GM19351 (cell line): ENCODE results near the gene NIN.
"Not testable (repeated sequence)": the region's sequence is repeated elsewhere in the genome, so short reads cannot be mapped to it uniquely, and the experiment has no call there.

Experiments used
- ATAC-seq: cut with Tn5 transposase; IDR thresholded peaks from one replicate; pipeline ENCODE4 v1.9.1; 2021; ENCODE audit warnings: mild to moderate bottlenecking, moderate library complexity; ENCODE audit not compliant: unreplicated experiment

Gene NIN

GRCh38 chr14:50719911-50720759 lies 110.8 kb downstream of the NIN start:
- no peak for ATAC-seq

DNA sequence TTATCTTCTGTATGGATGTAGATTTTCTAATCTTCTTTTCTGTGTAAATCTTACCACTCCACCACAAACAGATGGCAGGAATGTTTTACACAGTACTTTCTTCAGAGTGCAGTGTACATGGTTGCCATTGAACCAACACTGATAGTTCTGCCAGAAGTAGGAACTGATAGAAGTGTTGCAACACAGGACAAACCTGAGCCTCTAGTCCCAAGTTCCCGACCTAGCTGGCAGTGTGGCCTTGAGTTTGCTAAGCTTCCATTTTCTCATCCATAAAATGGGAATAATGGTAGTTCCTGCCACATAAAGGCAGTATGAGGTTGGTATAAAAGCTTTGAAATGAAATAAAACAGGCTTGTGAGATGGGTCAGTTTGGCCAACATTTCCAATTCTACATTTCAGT lies 112.0 kb downstream of the NIN start:
- no peak for ATAC-seq

GRCh38 chr14:50717811-50718210 lies 113.2 kb downstream of the NIN start:
- ATAC-seq: no peak

DNA sequence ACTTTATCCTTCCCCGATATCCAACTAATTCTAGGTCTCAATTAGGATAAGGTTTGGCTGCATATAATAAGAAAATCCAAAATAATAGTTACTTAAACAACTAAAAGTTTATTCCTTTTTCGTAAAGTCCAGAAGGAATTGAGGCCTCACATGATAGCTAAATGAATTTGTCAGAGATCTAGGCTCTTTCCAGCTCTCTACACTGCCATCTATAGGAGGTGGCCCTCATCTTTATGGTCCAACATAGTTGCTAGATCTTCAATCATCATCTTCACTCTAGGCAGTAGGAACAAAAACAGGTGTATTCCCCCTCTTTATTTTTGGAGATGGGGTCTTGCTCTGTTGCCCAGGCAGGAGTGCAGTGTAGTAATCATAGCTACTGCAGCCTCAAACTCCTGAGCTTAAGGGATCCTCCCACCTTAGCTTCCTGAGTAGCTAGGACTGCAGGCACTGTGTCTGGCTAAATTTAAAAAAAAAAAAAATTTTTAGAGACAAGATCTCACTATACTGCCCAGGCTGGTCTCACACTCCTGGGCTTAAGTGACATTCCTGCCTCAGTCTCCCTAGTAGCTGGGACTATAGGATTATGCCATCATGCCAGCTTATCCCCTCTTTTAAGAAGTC lies 116.4 kb downstream of the NIN start:
- ATAC-seq: no peak

DNA sequence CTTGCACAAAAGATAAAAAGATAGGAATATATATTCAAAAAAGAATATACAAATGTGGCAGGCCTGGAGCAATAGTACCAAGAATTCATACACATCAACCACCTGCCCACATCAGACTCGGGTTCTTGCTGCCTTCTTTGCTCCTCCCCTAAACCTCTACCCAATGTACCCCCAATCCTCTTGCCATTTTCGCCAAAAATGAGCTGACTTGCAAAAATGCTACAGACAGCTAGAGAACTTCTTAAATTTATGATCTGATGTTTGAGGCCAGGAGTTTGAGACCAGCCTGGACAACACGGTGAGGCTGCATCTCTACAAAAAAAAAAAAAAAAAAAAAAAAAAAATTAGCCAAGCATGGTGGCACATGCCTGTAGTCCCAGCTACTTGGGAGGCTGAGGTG lies 119.9 kb downstream of the NIN start:
- no peak for ATAC-seq

DNA sequence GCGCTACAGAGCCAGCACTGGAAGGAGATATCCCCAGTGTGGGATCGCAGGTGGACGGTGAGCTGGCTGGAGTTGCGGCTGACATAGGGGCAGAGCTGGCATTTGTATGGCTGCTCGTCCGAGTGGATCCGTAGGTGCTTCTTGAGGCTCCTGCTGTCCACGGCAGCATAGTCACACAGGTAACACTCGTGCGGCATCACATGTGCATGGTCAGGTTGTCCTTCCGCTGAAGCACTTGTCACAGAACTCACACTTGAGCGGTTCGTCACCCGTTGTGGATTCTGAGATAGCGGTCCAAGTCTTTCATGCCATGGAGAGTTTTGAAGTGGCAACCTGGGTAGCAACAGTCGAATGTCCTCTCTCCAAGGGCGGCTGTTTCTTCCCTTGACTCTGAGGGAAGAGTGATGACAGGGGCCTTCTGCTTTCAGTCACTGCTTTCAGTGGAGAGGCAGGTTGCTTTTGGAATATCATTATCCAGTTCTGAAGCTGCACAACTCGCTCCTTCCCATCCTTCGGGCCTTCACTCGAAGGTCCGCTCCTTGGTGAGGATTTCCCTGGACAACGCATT lies 125.9 kb downstream of the NIN start:
- no peak for ATAC-seq

DNA sequence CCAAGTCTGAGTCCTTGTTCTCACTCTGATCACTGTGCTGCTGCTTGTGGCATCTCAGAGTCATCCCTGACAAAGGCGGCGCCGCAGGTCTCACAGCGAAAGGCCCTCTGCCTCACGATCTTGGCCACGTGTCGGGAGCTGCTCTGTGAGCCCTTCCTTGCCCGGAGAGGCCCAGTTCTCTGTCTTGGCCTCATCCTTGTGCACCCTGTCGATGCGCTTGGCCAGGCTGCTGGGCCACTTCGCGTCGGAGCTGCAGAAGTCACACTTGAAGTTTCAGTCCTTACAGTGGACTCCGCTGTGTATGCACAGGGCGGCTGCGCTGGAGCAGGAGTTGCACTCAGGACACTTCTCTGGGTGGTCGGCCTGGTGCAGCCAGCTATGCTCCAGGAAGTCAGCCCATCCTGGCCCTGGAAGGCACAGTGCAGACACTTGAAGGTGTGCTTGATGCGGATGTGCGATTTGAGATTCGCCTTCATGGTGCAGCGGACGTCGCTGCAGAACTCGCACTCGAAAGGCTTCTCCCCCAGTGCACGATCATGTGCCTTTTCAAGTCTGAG lies 126.4 kb downstream of the NIN start:
- ATAC-seq: no peak

DNA sequence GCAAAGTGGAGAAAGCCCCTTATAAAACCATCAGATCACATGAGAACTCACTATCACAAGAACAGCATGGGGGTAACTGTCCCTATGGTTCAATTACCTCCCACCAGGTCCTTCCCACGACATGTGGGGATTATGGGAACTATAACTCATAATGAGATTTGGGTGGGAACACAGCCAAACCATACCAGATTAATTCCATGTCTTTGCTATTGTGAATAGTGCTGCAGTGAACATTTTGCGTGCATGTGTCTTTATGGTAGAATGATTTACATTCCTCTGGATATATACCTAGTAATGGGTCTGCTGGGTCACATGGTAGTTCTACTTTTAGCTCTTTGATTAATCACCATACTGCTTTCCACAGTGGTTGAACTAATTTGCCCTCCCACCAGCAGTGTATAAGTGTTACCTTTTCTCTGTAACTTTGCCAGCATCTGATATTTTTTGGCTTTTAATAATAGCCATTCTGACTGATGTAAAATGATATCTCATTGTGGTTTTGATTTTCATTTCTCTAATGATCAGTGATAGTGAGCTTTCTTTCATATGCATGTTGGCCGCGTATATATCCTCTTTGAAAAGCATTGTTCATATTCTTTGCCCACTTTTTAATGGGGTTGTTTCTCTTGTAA lies 133.2 kb downstream of the NIN start:
- no peak for ATAC-seq

DNA sequence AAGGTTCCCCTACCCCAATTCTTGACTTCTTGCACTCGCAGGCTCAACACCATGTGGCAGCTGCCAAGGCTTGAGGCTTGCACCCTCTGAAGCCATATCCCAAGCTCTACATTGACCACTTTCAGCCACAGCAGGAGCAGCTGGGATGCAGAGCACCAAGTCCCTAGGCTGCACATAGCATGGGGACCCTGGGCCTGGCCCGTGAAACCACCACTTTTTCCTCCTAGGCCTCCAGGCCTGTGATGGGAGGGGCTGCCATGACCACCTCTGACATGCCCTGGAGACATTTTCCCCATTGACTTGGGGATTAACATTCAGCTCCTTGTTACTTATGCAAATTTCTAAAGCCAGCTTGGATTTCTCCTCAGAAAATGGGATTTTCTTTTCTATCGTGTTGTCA lies 136.7 kb downstream of the NIN start:
- ATAC-seq: not testable (repeated sequence)

DNA sequence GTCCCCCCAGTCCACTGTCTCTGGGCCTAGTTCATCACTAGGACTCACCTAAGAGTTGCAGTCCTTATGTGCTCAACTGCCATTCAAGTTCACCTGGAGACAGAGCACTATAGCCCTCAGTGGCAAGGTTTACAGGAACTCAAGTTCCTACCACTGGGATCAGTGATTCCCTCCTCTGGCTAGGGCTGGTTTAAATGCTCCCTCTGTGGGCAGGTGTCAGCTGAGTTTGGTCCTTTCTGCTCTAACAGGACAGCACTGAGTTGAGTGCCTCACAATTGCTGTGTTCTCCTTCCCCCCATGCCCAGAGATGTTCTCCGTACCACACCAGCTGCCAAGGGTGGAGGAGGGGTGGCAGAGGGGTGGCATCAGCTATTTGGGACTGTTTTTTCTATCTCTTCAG lies 142.1 kb downstream of the NIN start:
- ATAC-seq: no peak

DNA sequence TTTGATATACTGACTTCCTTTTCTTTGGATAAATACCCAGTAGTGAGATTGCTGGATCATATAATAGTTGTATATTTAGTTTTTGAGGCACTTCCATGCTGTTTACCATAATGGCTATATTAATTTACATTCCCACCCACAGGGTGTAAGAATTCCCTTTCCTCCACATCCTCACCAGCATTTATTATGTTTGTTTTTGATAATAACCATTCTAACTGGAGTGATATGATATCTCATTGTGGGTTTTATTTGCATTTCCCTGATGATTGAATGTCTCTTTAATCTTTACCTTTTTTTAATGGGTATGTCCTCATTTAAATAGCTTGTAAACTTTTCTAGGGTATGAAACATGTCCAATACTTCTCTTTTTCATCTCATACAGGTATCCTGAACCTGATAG lies 151.3 kb downstream of the NIN start:
- ATAC-seq: no peak

GRCh38 chr14:50678163-50678562 lies 152.8 kb downstream of the NIN start:
- ATAC-seq: no peak

DNA sequence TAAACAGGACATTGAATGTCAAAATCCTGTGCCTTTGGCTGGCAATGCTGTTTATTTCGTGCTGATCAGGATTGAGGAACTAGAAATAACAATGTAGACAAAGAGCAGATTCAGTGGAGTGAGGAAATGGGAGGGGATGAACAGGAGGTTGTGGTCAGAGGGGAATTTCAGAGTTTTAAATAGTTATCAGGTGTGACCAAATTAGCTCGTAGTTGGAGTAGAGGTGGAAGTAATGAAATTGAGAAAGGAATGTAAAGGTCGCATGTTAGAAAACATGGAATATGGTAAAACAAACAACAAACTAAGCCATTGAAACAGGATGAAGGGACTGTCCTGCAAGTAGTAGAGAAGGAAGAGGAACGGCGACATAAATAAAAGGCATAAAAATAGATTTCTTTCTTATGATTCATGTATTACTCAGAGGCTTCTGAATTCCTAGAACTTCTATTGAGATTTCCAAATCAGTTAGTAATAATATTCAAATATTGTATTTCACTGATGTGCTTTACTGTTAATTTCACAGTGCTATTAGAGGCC lies 153.4 kb downstream of the NIN start:
- ATAC-seq: no peak

DNA sequence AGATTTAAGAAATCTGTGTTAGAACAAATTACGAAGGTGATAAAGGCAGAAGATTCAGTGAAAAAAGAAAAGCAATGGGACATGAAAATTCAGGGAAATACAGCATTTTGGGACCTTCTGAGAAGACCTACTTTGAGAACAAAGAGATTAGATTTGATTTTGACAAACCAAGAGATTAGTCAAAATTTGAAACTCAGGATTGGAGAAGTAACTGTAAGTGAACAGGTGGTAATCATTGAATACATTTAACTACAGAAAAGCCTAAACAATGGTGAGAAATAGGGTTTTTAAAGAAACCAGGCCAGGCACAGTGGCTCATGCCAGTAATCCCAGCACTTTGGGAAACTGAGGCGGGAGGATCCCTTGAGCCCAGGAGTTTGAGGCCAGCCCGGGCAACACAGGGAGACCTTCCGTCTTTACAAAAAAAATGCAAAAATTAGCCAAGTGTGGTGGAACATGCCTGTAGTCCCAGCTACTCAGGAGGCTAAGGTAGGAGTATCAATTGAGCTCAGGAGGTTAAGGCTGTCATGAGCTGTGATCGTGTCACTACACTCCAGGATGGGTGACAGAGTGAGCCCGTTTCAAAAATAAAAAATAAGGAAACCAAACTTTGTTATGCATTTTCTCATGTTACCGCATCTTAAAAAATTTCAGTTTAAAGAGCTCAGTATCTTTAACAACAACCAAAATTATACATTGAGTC lies 154.0 kb downstream of the NIN start:
- ATAC-seq: no peak

DNA sequence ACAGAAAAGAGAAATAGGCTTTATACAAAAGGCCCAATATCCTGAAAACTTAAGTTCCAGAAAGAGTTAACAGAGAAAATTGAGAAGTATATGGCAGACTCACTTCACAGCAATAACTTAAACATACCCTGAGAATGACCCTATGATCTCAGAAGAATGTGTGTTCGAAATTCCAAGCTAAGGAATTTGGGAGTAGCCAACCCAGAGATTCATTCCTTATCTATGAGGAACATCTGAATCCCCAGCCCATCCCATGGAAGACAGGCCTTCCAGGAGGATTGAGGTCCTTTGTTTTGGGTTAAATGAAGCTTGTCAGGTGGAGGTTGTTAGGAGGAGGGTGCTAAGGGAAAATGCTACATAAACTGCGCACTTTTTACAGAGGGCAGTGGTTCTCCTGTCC lies 155.4 kb downstream of the NIN start:
- no peak for ATAC-seq

GRCh38 chr14:50670866-50671256 lies 160.1 kb downstream of the NIN start:
- no peak for ATAC-seq

DNA sequence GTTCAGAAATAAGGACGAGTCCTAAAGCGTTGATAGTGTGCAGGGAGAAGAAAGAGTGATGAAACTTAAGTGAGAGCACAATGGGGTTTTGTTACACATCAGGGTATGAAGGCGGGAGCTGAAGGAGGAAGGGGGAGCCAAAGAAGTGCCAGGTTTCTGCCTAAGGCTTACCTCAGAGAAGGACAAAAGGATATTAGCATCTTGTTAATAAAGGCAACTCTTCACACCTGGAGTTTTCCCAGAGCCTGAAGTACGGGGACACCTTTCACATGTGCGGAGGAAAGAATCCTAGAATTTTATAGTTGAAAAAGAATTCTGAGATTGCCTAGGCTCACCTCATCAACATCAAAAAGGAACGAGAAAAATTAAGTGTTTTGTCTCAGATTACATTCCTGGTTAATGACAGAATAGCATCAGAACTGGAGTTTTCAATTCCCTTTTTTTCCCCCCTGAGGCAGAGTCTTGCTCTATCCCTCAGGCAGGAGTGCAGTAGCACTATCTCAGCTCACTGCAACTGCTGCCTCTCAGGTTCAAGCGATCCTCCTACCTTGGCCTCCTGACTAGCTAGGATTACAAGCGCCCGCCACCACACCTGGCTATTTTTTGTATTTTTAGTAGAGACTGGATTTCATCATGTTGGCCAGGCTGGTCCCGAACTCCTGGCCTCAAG lies 160.6 kb downstream of the NIN start:
- no peak for ATAC-seq
